Endothelial cell (in vitro differentiated cells): ENCODE data around the gene NTN1. TPM values are rescaled to one million over a fixed set of nuclear protein-coding genes. Genes with fewer than 3 reads are reported as not detected.

Source experiments
- DNase-seq: peaks from one replicate; pipeline ENCODE4 v3.0.0; 2021; ENCODE audit warnings: low spot score
- H3K27ac Mint-ChIP-seq: one replicate; pipeline ENCODE4 v1.8.0; 2021; ENCODE audit warnings: mixed read lengths, inconsistent platforms; ENCODE audit not compliant: unreplicated experiment
- H3K27me3 Mint-ChIP-seq: one replicate; pipeline ENCODE4 v1.8.0; 2021; ENCODE audit warnings: mild to moderate bottlenecking, moderate library complexity, mixed read lengths, inconsistent platforms; ENCODE audit not compliant: unreplicated experiment
- H3K36me3 Mint-ChIP-seq: one replicate; pipeline ENCODE4 v1.8.0; 2021; ENCODE audit warnings: mild to moderate bottlenecking, low read depth, mixed read lengths, inconsistent platforms; ENCODE audit not compliant: unreplicated experiment
- H3K4me1 Mint-ChIP-seq: one replicate; pipeline ENCODE4 v1.8.0; 2021; ENCODE audit warnings: mild to moderate bottlenecking, mixed read lengths, inconsistent platforms; ENCODE audit not compliant: unreplicated experiment
- H3K4me3 Mint-ChIP-seq: one replicate; pipeline ENCODE4 v1.8.0; 2021; ENCODE audit warnings: mild to moderate bottlenecking, mixed read lengths, inconsistent platforms; ENCODE audit not compliant: unreplicated experiment
- H3K9me3 Mint-ChIP-seq: one replicate; pipeline ENCODE4 v1.8.0; 2021; ENCODE audit warnings: mixed read lengths, inconsistent platforms; ENCODE audit not compliant: unreplicated experiment
- CTCF ChIP-seq: fragments of 200-600 bp; sonication (generic); IDR thresholded peaks from one replicate; pipeline ENCODE4 v1.5.0; 2021; ENCODE audit warnings: antibody characterized with exemption; ENCODE audit not compliant: unreplicated experiment
- total RNA-seq: library from RNA; stranded (reverse); fragmentation: NEBNext Ultra II Directional; extraction: Animal tissue kit (Norgen Biotek cat#: 25700); gene quantifications from one replicate; pipeline ENCODE4 v1.2.1, GENCODE V29; 2021; ENCODE audit not compliant: unreplicated experiment

The NTN1 gene
- total RNA-seq, 1 donor from 2014 or later = 6.6 TPM

- H3K9me3 Mint-ChIP-seq = no peaks in the 10 kb centered on the region
- peaks cover 6% of the 10 kb centered on the region for H3K36me3 Mint-ChIP-seq
- no peak for TF ChIP-seq CTCF
- peaks cover 5% of the 10 kb centered on the region for H3K4me1 Mint-ChIP-seq
- DNase-seq = no peak
- H3K27me3 Mint-ChIP-seq = peaks cover 5% of the 10 kb centered on the region
- no peak overlapping the region for H3K27ac Mint-ChIP-seq
- no peak overlapping the region for H3K4me3 Mint-ChIP-seq
Measured at GRCh38 chr17:9212376-9213302, 191.3 kb downstream of the NTN1 start.

- no peak for TF ChIP-seq CTCF
- Mint-ChIP-seq H3K27me3 (peaks cover 5% of the 10 kb centered on the region), H3K4me3 (no peak overlapping the region), H3K4me1 (peaks cover 5% of the 10 kb centered on the region), H3K36me3 (peaks cover 6% of the 10 kb centered on the region), H3K9me3 (no peaks in the 10 kb centered on the region), H3K27ac (no peak overlapping the region)
- DNase-seq = no peak
Measured at GRCh38 chr17:9213303-9213640, 192.0 kb downstream of the NTN1 start.

- peaks cover 8% of the 10 kb centered on the region for H3K27me3 Mint-ChIP-seq
- DNase-seq = no peak
- H3K27ac Mint-ChIP-seq = no peak overlapping the region
- peaks cover 5% of the 10 kb centered on the region for H3K4me1 Mint-ChIP-seq
- peaks cover 4% of the 10 kb centered on the region for H3K36me3 Mint-ChIP-seq
- H3K9me3 Mint-ChIP-seq = no peaks in the 10 kb centered on the region
- no peak for TF ChIP-seq CTCF
- H3K4me3 Mint-ChIP-seq = no peak overlapping the region
Measured at GRCh38 chr17:9215465-9215864, 194.2 kb downstream of the NTN1 start.

GRCh38 chr17:9217151-9218056, 196.1 kb downstream of the NTN1 start:
- no peak overlapping the region for H3K4me3 Mint-ChIP-seq
- no peaks in the 10 kb centered on the region for H3K9me3 Mint-ChIP-seq
- H3K4me1 Mint-ChIP-seq = no peaks in the 10 kb centered on the region
- no peak for TF ChIP-seq CTCF
- H3K36me3 Mint-ChIP-seq = peaks cover 4% of the 10 kb centered on the region
- DNase-seq = no peak
- peaks cover 10% of the 10 kb centered on the region for H3K27me3 Mint-ChIP-seq
- H3K27ac Mint-ChIP-seq = no peak overlapping the region
